GM12892 (cell line): ENCODE results near the gene S100A10.

Experiments
- POLR2A ChIP-seq: IDR thresholded peaks from 2 replicates; pipeline ENCODE4 v1.6.1; 2011; ENCODE audit warnings: low read depth, low read length, control low read depth
- POLR2AphosphoS5 ChIP-seq: IDR thresholded peaks from 2 replicates; pipeline ENCODE4 v1.6.1; 2011; ENCODE audit warnings: low read depth, low read length, control low read depth
- TAF1 ChIP-seq: IDR thresholded peaks from 2 replicates; pipeline ENCODE4 v1.6.1; 2011; ENCODE audit warnings: low read depth, mild to moderate bottlenecking, control low read depth, low read length, borderline replicate concordance

- no peak for TF ChIP-seq TAF1
- no peak for TF ChIP-seq POLR2A
- TF ChIP-seq POLR2AphosphoS5, result no peak
These were observed 2.8 kb downstream of the S100A10 start for GRCh38 chr1:151990856-151991198.
